ENCODE results near the gene RALGAPA2.

GRCh38 chr20:20755674-20756319 lies 43.4 kb upstream of the RALGAPA2 start:
- TF ChIP-seq CTCF (conservative IDR thresholded peaks at IDR 0.05; ENCODE audit: low read depth, low read length) (no peak), EZH2phosphoT487 (IDR thresholded peaks at IDR 0.05; ENCODE audit: borderline replicate concordance, low read length) (no peak)
